GM21737 (cell line): ENCODE results near the gene DCTN1.
"Not testable (repeated sequence)": the region's sequence is repeated elsewhere in the genome, so short reads cannot be mapped to it uniquely, and the experiment has no call there.

Experiments
- ATAC-seq: cut with Tn5 transposase; IDR thresholded peaks from one replicate; pipeline ENCODE4 v1.9.1; 2021; ENCODE audit warnings: mild to moderate bottlenecking, moderate library complexity; ENCODE audit not compliant: unreplicated experiment

DCTN1 gene

GRCh38 chr2:74372674-74373073 is 7.4 kb downstream of the DCTN1 start:
- ATAC-seq: no peak

- no peak for ATAC-seq
These were observed 8.7 kb downstream of the DCTN1 start for GRCh38 chr2:74371421-74371820.

GRCh38 chr2:74369976-74370375 is 10.1 kb downstream of the DCTN1 start:
- ATAC-seq: no peak

GRCh38 chr2:74368499-74368898 is 11.6 kb downstream of the DCTN1 start:
- no peak for ATAC-seq

GRCh38 chr2:74367789-74368188 is 12.3 kb downstream of the DCTN1 start:
- ATAC-seq: no peak

GRCh38 chr2:74366036-74366435 is 14.1 kb downstream of the DCTN1 start:
- ATAC-seq: no peak

GRCh38 chr2:74364533-74365505 is 15.3 kb downstream of the DCTN1 start:
- no peak for ATAC-seq

- ATAC-seq: no peak
These were observed 18.8 kb downstream of the DCTN1 start for GRCh38 chr2:74361327-74361726.

GRCh38 chr2:74357627-74358026 is 22.5 kb downstream of the DCTN1 start:
- no peak for ATAC-seq

GRCh38 chr2:74349889-74350288 is 30.2 kb downstream of the DCTN1 start:
- no peak for ATAC-seq

- ATAC-seq: no peak
These were observed 32.4 kb downstream of the DCTN1 start for GRCh38 chr2:74347742-74348141.

GRCh38 chr2:74347303-74347702 is 32.8 kb downstream of the DCTN1 start:
- ATAC-seq: no peak

GRCh38 chr2:74345272-74345943 is 34.7 kb downstream of the DCTN1 start:
- ATAC-seq: no peak

- ATAC-seq: no peak
These were observed 36.8 kb downstream of the DCTN1 start, which contains the start of gene SLC4A5 for GRCh38 chr2:74343316-74343715. TSS of gene SLC4A5 (minus strand) at chr2:74343416. CDS start at chr2:74315023, 28,393 bp downstream.

- not testable (repeated sequence) for ATAC-seq
These were observed 43.9 kb downstream of the DCTN1 start for GRCh38 chr2:74336227-74336626.

- ATAC-seq: no peak
These were observed 45.2 kb downstream of the DCTN1 start for GRCh38 chr2:74334931-74335333.

GRCh38 chr2:74333896-74334586 is 46.1 kb downstream of the DCTN1 start:
- ATAC-seq: no peak

GRCh38 chr2:74333175-74333574 is 46.9 kb downstream of the DCTN1 start:
- ATAC-seq: no peak

GRCh38 chr2:74332550-74333174 is 47.4 kb downstream of the DCTN1 start:
- no peak for ATAC-seq

- ATAC-seq: no peak
These were observed 51.5 kb downstream of the DCTN1 start for GRCh38 chr2:74328573-74328972.

- no peak for ATAC-seq
These were observed 52.0 kb downstream of the DCTN1 start for GRCh38 chr2:74328074-74328473.
